GM18909 (cell line): ENCODE data around the gene TBC1D9.

Source experiments
- ATAC-seq: cut with Tn5 transposase; IDR thresholded peaks from one replicate; pipeline ENCODE4 v1.9.1; 2021; ENCODE audit warnings: mild to moderate bottlenecking; ENCODE audit not compliant: unreplicated experiment, poor library complexity

TBC1D9 gene

GRCh38 chr4:140575489-140575888 is 180.7 kb downstream of the TBC1D9 start:
- ATAC-seq = no peak

GRCh38 chr4:140571620-140572019 is 184.6 kb downstream of the TBC1D9 start:
- ATAC-seq = no peak
